AG09309 (cell line): ENCODE results near the gene PEPD.

Experiments
- DNase-seq: peaks from one replicate; pipeline ENCODE4 v3.0.0-alpha.2; 2010; ENCODE audit warnings: low read depth
- H3K4me3 ChIP-seq: 2 replicates; pipeline ENCODE4 v1.5.1; 2011; ENCODE audit warnings: mild to moderate bottlenecking, low read depth, low read length, moderate library complexity; ENCODE audit not compliant: control insufficient read depth
- CTCF ChIP-seq: IDR thresholded peaks from 2 replicates; pipeline ENCODE4 v1.5.1; 2011; ENCODE audit warnings: mild to moderate bottlenecking, low read depth, low read length, inconsistent platforms; ENCODE audit not compliant: insufficient read depth, control insufficient read depth; ENCODE audit errors: missing control alignments

The PEPD gene

GRCh38 chr19:33434886-33435705 is 86.5 kb downstream of the PEPD start:
- DNase-seq: no peak
- no peak for TF ChIP-seq CTCF
- H3K4me3 ChIP-seq: no peak overlapping the region

- no peak for DNase-seq
- H3K4me3 ChIP-seq: no peak overlapping the region
- TF ChIP-seq CTCF: no peak
These were observed 87.3 kb downstream of the PEPD start for GRCh38 chr19:33434069-33434885.

- no peak for DNase-seq
- no peak for TF ChIP-seq CTCF
- H3K4me3 ChIP-seq: no peak overlapping the region
These were observed 89.0 kb downstream of the PEPD start for GRCh38 chr19:33432446-33433170.

GRCh38 chr19:33432015-33432414 is 89.6 kb downstream of the PEPD start:
- no peak overlapping the region for H3K4me3 ChIP-seq
- no peak for DNase-seq
- no peak for TF ChIP-seq CTCF

GRCh38 chr19:33430674-33431277 is 90.8 kb downstream of the PEPD start:
- DNase-seq: no peak
- no peak overlapping the region for H3K4me3 ChIP-seq
- TF ChIP-seq CTCF: peak; percentile 94
